GM18861 (cell line): Measurements from ENCODE around the gene PAF1.

Experiments used
- ATAC-seq: cut with Tn5 transposase; IDR thresholded peaks from one replicate; pipeline ENCODE4 v1.9.1; 2021; ENCODE audit not compliant: unreplicated experiment

Gene PAF1

DNA sequence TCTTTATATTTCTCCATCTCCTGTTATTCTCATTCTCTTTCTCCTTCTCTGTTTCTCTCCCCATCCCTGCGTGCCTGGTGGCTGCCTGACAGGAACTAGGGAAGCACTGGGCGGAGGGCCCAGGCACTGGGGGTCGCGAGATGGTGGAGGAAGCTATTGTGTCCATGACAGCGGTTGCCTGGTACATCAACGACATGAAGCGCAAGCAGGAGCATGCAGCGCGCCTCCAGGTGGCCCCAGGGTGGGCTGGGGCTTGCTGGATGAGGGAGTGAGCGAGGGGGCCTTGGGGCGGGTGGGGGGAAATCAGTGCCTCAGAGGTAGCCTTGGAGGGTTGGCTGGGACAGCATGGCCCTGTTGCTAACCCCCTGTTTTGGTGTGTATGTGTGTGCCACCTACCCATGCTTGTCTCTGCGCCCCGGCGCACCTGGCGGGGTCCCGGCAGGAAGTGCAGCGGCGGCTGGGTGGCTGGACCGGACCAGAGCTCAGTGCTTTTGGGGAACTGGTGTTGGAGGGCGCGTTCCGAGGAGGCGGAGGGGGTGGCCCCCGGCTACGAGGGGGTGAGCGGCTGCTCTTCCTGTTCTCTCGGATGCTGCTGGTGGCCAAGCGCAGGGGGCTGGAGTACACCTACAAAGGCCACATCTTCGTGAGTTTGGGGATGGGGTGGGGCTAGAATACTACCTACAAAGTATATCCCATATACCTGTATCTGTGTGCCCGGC, 26.7 kb upstream of the PAF1 start:
- ATAC-seq: no peak

DNA sequence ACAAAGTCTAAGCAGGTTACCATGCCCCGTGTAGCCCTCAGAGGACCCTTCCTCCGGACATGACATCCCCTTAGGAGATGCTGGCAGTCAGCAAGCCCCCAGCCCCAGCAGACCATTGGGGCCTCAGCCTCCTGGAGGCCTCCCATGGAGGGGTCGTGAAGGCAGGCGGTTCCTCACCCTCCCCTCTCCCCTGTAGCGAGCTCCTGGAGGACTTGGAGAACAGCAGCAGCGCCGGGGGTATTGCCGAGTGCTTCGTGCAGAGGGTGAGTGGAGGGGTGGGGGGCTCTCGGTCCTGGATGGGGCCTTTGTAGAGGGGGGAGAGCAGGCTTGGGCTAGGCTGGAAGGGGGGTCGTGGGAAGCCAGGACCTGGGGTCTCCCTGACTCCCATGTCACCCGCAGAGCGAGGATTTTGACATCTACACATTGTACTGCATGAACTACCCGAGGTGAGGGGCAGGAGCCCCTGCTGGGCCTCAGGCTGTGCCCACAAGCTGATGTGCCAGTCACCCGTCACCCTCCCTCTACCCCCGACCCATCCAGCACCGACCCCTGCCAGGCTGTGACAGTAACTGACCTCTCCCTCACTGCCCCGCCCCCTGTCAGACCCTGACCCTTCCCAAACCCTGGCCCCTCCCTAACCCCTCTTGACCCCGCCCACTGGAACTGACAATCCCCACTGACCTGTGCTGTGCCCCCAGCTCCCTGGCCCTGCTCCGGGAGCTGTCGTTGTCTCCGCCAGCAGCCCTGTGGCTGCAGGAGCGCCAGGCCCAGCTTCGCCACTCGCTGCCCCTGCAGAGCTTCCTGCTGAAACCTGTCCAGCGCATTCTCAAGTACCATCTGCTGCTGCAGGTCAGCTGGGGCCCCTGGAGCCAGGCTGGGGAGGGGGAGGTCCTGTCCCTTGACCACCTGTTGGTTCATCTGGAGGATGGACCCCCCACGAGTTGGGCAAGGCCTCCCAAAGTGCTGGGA, 25.5 kb upstream of the PAF1 start:
- no peak for ATAC-seq

DNA sequence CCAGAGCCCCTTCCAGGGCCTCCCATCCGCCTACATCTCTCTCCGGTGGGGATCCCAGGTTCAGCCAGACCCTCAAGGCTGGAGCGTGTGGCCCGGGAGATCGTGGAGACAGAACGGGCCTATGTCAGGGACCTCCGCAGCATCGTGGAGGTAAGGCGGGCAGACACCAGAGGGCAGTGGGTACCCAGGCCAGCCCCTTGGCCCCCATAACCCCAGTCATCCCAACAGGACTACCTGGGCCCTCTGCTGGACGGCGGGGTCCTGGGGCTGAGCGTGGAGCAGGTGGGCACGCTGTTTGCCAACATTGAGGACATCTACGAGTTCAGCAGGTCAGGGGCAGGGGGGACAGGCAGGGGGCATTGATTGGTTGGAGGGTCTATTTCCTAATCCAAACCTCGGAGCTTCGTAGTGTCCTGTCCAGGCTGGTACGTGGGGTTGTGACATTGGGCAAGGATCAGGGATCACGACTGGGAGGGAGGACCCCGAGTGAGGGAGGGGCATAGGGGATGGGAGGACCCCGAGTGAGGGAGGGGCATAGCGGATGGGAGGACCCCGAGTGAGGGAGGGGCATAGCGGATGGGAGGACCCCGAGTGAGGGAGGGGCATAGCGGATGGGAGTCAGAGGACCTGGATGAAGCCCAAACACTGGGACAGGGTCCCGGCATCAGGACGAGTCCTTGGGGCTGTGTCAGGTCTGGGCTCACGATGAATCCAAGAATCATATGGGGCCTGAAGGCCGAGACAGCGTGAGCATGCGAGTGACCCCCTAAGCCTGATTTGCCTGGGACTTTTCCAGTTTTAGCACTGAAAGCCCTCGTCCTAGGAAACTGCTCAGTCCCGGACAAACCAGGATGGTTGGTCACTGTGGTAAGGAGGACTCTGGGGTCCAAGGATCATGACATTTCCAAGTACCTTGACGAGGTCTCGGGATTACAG, 24.5 kb upstream of the PAF1 start:
- ATAC-seq: no peak

DNA sequence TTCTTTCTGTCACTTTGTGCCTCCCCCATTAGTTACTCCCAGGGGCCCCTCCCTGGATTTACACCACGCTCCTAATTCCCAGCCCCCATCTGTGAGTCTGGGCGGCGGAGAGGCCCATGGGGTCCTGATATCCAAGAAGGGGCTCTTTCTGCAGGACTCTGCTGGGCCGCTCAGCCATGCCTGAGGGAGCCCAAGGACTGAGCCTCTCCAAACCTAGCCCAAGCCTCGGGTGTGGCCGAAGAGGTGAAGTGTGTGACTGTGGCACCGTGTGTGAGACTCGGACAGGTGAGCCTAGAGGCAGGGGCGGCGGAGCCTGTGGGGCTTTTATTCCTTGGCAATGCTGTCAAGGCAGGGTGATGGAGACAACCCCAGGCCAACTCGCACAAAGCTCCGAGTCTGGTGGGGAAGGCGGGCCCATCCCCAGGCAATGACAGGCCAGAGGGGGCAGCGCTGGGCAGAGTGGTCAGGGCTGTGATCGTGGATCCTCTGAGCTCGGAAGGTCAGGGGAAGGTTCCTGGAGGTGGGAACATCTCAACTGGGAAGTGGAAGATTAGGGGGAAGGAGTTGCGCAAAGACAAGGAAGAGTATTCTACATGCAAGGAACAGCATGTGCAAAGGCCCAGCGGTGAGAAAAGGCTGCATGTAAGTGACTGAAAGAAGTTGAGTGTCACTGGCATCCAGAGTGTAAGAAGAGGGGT, 23.2 kb upstream of the PAF1 start:
- ATAC-seq: no peak

DNA sequence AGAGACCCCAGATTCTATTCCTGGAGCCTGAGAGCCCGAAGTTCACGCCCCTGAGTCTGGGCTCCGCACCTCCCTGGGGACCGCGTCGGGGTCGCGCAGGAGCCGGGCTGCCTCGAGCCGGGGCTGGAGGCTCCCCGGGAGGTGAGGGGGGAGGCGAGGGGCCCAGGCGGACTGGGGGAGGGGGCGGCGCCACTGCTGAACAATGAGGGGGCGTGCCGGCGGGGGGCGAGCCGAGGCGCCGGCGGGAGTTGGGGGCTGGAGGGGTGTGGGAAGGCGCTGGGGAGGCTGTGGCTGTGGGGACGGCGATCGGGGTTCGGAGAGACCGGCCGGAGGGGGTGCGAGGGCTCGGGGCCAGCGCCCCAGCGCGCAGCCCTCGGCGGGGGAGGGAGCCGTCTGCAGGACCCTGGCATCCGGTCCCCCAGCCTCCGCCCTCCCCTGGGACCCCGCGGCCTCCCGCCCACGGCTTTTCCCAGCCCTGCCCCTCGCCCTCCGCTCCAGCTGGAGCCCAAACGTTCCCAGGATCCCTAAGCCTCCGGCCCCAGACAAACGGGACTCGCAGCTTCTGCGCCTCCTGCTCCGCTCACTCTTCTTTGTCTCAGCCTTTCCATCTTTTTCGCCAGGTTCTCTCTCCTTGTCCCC, 22.5 kb upstream of the PAF1 start:
- ATAC-seq: no peak

DNA sequence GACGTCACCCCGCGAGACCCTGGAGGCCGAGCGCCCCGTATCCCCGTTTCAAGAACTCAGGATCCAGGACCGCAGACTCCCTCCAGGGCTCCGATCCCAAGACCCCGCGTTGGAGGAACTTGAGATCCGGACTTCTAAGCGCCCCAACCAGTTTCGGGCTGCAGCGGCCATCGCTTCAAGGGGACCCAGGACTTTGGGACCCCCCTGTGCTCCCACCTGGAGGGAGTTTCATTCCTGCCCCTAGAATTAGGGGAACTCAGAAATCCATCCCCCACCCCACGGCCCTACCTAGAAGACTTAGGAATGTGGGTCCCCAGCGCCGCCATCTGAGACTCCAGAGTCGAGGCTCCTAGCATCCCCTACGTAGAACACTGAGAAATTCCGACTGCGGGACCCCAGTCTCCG, 22.0 kb upstream of the PAF1 start:
- ATAC-seq: no peak

DNA sequence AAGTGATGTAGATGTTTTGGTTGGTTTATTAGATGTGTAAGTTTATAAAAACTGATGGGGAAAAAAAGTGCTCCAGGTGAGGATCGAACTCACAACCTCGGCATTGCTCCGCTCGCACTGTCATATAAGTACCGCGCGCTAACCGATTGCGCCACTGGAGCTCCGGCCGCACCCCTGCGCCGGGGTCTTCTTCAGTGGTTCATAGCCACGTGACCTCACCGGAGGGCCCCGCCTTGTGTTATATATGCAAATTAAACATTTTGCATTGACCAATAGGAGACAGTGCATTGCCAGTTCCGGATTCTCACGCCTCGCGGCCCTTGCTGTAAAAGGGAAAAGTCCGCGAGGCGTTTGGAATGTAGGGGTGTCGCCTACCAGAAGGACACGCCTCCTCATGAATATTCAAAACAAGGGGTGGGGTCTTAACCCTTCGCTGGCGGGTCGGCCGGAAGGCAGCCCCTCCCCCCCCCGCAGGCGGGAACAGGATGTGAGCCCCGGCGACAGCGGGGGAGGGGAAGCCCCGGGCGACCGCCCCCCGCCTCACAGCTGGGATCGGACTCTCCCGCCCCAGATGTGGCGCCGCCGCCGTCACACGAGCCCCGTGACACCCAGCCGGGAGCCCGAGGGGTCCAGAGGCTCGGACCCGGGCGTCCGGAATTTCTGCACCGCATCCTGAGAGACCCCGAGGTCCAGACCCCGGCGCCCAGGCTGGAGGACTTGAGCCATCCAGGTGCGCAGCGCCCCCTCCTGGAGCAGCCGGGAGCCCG, 21.4 kb upstream of the PAF1 start, which contains the start of gene PLEKHG2:
PLEKHG2 (plus strand) TSS at position 570 of the 767 bp plus-strand sequence. CDS start 1,418 bp downstream, outside the sequence.
- peak; percentile 51 for ATAC-seq

DNA sequence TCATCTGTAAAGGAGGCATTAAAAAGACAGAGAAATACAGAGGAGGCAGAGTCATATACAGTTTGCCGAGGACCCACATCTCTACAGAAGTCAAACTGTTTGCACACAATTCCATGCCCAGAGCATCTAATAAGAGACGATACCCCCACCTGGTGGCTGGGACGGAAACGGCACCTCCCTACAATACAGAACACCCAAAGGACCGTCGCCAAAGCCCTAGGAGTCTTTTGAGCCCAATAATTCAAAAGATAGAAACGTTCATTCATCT, 20.9 kb upstream of the PAF1 start:
- ATAC-seq: peak; percentile 26

DNA sequence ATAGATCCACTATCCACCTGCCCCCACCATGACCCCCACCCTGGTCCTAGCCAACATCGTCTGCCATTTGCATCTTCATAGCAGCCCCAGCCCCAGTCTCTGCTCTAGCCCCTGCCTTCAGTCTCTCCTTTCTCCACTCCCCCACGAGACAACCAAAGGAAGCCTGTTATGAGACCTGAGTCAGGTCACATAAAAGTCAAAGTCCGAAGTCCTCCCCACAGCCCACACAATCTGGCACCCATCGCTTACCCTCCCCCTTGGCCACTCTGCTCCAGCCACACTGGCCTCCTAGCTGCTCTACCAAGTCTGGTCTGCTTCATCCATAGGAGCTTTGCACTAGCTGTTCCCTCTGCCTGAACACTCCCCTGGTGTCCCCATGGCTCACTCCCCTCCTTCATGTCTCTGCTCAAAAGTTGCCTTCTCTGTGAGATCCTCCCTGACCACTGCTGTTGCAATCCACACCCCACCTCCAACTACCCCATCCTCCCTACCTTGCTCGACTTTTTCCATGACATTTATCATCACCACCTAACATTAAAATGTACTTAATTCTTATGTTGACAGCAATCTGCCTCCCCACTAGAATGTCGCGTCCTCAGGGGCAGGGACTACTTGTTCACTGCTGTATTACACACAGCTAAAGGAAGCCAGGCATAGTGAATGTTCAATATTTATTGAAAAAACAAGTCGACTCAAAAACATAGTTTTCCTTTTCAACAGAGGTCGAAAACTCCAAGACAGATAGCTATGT, 20.4 kb upstream of the PAF1 start:
- no peak for ATAC-seq

DNA sequence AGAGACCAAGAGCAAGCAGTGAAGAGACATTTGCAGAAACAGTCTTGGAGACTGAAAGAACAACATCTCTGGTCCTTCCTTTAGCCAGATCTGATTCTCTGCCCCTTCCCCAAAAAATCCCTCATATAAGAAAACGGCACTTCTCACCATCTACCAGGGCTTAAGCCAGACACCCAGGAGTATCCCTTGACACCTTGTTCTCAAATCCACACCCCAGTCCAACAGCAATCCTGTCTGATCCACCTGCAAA, 19.9 kb upstream of the PAF1 start:
- ATAC-seq: no peak

DNA sequence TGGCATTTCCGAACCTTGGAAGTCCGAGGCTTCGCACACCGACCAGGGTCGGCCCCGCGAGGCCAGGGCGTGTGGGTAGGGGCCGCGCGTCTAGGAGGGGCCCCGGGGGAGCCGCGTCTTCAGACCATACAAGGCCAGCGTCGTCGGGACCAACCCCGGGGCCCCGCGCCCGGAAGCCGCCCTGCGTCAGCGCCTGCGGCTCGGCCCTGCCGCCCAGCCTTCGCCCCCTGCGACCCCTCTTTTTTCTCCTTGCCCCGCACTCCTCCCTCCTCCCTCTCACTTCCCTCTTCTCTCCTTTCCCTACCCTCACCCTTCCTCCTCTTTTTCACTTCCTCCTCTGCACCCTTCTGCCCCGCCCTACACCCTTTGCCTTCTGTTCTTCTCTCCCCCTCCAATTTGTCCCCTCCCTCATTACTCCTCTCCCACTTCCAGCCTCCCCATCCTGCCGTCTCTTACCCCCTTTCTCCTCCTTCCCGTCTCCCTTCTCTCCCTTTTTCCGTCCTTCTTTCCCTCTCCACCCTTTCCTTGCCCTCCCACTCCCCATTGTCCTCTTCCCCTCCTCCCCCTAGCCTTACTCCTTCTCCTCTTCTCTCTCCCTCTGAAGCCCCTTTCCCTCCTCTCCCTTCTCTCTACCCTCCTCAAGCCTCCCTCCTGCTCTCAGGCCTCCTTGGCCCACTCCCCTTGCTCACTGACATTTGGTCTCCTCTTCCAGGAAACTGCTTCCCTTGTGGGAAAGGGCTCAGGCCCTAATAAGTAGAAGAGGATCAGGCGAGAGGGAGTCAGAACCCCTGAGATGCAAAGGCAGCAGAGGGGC, 19.3 kb upstream of the PAF1 start:
- ATAC-seq: no peak

DNA sequence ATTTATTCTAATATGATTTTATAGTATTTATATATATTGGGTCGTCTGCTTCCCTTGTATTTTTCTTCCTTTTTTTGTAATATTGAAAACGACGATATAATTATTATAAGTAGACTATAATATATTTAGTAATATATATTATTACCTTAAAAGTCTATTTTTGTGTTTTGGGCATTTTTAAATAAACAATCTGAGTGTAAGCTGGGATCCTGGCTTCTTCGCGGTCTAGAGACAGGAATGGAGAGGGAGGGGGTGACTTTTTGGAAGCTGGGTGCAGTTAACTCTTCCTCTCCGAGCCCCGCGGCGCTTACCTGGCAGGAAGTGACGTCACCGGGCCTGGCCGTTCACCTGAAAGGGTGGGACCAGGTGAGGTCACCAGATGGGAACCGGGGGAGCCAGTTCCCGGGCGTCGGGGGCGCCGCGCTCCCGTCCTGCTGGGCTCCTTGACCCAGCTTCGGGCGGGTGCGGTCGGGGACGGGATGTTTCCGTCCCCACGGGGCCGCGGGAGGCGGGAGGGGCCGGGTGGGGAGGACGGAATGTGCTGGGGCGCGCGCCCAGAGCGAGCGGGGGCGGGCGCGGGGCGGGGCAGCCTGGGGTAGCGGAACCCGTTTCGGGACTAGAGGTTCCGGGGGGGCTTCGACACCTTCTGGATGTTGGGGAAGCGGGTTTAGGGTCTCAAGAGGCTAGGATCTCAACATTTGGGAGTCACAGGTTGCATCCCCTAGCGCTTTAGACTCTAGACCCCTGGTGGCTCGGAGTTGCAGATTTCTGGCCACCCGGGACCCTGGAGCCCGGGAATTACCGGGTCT, 18.5 kb upstream of the PAF1 start:
- no peak for ATAC-seq

DNA sequence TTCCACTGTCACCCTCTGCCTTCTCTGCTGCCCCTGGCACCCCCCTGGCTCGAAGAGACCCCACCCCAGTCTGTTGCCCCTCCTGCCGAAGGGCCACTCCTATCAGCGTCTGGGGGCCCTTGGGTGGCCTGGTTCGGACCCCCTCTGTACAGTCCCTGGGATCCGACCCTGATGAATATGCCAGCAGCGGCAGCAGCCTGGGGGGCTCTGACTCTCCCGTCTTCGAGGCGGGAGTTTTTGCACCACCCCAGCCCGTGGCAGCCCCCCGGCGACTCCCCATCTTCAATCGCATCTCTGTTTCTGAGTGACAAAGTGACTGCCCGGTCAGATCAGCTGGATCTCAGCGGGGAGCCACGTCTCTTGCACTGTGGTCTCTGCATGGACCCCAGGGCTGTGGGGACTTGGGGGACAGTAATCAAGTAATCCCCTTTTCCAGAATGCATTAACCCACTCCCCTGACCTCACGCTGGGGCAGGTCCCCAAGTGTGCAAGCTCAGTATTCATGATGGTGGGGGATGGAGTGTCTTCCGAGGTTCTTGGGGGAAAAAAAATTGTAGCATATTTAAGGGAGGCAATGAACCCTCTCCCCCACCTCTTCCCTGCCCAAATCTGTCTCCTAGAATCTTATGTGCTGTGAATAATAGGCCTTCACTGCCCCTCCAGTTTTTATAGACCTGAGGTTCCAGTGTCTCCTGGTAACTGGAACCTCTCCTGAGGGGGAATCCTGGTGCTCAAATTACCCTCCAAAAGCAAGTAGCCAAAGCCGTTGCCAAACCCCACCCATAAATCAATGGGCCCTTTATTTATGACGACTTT, 17.7 kb upstream of the PAF1 start:
- no peak for ATAC-seq

DNA sequence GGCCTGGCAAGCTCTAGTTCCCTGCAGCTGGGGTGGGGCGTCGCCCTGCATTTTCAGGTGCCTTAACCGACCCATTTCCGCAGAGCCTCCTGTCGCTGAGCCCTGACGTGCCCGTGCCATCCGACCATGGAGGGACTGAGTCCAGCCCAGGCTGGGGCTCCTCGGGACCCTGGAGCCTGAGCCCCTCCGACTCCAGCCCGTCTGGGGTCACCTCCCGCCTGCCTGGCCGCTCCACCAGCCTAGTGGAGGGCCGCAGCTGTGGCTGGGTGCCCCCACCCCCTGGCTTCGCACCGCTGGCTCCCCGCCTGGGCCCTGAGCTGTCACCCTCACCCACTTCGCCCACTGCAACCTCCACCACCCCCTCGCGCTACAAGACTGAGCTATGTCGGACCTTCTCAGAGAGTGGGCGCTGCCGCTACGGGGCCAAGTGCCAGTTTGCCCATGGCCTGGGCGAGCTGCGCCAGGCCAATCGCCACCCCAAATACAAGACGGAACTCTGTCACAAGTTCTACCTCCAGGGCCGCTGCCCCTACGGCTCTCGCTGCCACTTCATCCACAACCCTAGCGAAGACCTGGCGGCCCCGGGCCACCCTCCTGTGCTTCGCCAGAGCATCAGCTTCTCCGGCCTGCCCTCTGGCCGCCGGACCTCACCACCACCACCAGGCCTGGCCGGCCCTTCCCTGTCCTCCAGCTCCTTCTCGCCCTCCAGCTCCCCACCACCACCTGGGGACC, 16.9 kb upstream of the PAF1 start:
- no peak for ATAC-seq

DNA sequence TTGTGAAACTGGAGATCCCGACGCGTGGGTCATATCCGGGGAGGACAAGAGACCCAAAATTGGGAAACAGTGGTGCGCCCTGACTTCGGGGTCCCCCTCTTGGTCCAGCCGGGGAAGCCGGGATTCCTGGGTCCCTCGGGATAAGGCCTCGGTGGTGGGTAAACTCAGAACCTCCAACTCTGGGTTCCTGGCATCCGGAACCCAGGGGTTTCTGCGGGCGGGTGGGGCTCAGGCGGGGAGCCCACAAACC, 16.4 kb upstream of the PAF1 start:
- ATAC-seq: no peak
